ENCODE measurements around the gene KPNA1. TPM values are rescaled to one million over a fixed set of nuclear protein-coding genes. Genes with fewer than 3 reads are reported as not detected.

Gene KPNA1
- total and polyA plus RNA-seq, 2 experiments from 2014 or later = 38.9 to 44.0 TPM

GRCh38 chr3:122427857-122428471 is 86.8 kb downstream of the KPNA1 start:
- H2AFZ ChIP-seq = no peak overlapping the region
- H3K27me3 ChIP-seq = no peaks in the 10 kb centered on the region
- H3K9me3 ChIP-seq (ENCODE audit: low read depth) = no peaks in the 10 kb centered on the region
- WGBS (ENCODE audit: low lambda C conversion rate, missing lambda C conversion rate) = 91% methylated on average over 2 of the region's 2 CpGs
- no peaks in the 10 kb centered on the region for H4K20me1 ChIP-seq (ENCODE audit: insufficient read depth, poor library complexity, severe bottlenecking)
- H3K4me1 ChIP-seq (ENCODE audit: insufficient read depth) = no peaks in the 10 kb centered on the region
- TF ChIP-seq CTCF (IDR thresholded peaks at IDR 0.05; ENCODE audit: poor library complexity) = no peak
- no peak for TF ChIP-seq EZH2 (IDR thresholded peaks at IDR 0.05; ENCODE audit: borderline replicate concordance)
- TF ChIP-seq EZH2phosphoT487 (IDR thresholded peaks at IDR 0.05; ENCODE audit: low read depth, severe bottlenecking, unreplicated experiment) = no peak
- H3K4me3 ChIP-seq = no peak overlapping the region
- H3K27ac ChIP-seq = no peak overlapping the region
- no peak overlapping the region for H3K4me2 ChIP-seq
- no peaks in the 10 kb centered on the region for H3K36me3 ChIP-seq (replicated peaks; ENCODE audit: insufficient read depth, low read depth)
- DNase-seq (ENCODE audit: low spot score) = no peak
- peaks cover 6% of the 10 kb centered on the region for H3K79me2 ChIP-seq
- no peaks in the 10 kb centered on the region for H3K9me2 ChIP-seq (replicated peaks; ENCODE audit: insufficient read depth)

GRCh38 chr3:122421836-122422235 is 92.9 kb downstream of the KPNA1 start:
- DNase-seq (ENCODE audit: low spot score) = no peak
- H3K9me2 ChIP-seq (replicated peaks; ENCODE audit: insufficient read depth) = no peaks in the 10 kb centered on the region
- peaks cover 8% of the 10 kb centered on the region for H3K4me1 ChIP-seq (ENCODE audit: insufficient read depth)
- no peaks in the 10 kb centered on the region for H4K20me1 ChIP-seq (ENCODE audit: insufficient read depth, poor library complexity, severe bottlenecking)
- no peak overlapping the region for H3K4me2 ChIP-seq
- no peak overlapping the region for H2AFZ ChIP-seq
- H3K9me3 ChIP-seq (ENCODE audit: low read depth) = no peaks in the 10 kb centered on the region
- WGBS (ENCODE audit: low lambda C conversion rate, missing lambda C conversion rate) = 100% methylated on average over 2 of the region's 2 CpGs
- H3K79me2 ChIP-seq = peaks cover 26% of the 10 kb centered on the region
- no peak for TF ChIP-seq EZH2phosphoT487 (IDR thresholded peaks at IDR 0.05; ENCODE audit: low read depth, severe bottlenecking, unreplicated experiment)
- TF ChIP-seq CTCF (IDR thresholded peaks at IDR 0.05; ENCODE audit: poor library complexity) = no peak
- TF ChIP-seq EZH2 (IDR thresholded peaks at IDR 0.05; ENCODE audit: borderline replicate concordance) = no peak
- H3K27me3 ChIP-seq = no peaks in the 10 kb centered on the region
- H3K4me3 ChIP-seq = no peak overlapping the region
- no peak overlapping the region for H3K27ac ChIP-seq
- no peaks in the 10 kb centered on the region for H3K36me3 ChIP-seq (replicated peaks; ENCODE audit: insufficient read depth, low read depth)

GRCh38 chr3:122421101-122421500 is 93.6 kb downstream of the KPNA1 start:
- TF ChIP-seq CTCF (IDR thresholded peaks at IDR 0.05; ENCODE audit: poor library complexity) (no peak), EZH2phosphoT487 (IDR thresholded peaks at IDR 0.05; ENCODE audit: low read depth, severe bottlenecking, unreplicated experiment) (no peak), EZH2 (IDR thresholded peaks at IDR 0.05; ENCODE audit: borderline replicate concordance) (no peak)
- 93% methylated on average over 4 of the region's 4 CpGs for whole genome bisulfite sequencing (ENCODE audit: low lambda C conversion rate, missing lambda C conversion rate)
- H3K9me3 ChIP-seq (ENCODE audit: low read depth) = no peaks in the 10 kb centered on the region
- H3K4me3 ChIP-seq = no peak overlapping the region
- no peak overlapping the region for H2AFZ ChIP-seq
- peaks cover 29% of the 10 kb centered on the region for H3K79me2 ChIP-seq
- no peaks in the 10 kb centered on the region for H4K20me1 ChIP-seq (ENCODE audit: insufficient read depth, poor library complexity, severe bottlenecking)
- H3K36me3 ChIP-seq (replicated peaks; ENCODE audit: insufficient read depth, low read depth) = no peaks in the 10 kb centered on the region
- no peak for DNase-seq (ENCODE audit: low spot score)
- H3K27me3 ChIP-seq = no peaks in the 10 kb centered on the region
- no peak overlapping the region for H3K27ac ChIP-seq
- peaks cover 8% of the 10 kb centered on the region for H3K4me1 ChIP-seq (ENCODE audit: insufficient read depth)
- H3K4me2 ChIP-seq = no peak overlapping the region
- no peaks in the 10 kb centered on the region for H3K9me2 ChIP-seq (replicated peaks; ENCODE audit: insufficient read depth)

Measured in hepatocyte (in vitro differentiated cells).